Endothelial cell of umbilical vein (primary cell): Measurements from ENCODE around the gene SUPT4H1. TPM values are rescaled to one million over a fixed set of nuclear protein-coding genes. Genes with fewer than 3 reads are reported as not detected.

ENCODE experiments used
- BruUV-seq: library from RNA; stranded (reverse); fragments of 400-500 nt; replicated peaks from 2 replicates; lab custom pipeline; 2021; lab: Mats Ljungman, UMichigan
- CTCF ChIA-PET: fragments of 300-600, 350-600 bp; sonication (Branson Sonifier 250); formaldehyde crosslinking; loops from one replicate; lab custom pipeline; 2021; ENCODE audit warnings: antibody characterized with exemption, inconsistent platforms; lab: Charles Lee
- POLR2A ChIA-PET: fragments of 300-600, 350-600 bp; sonication (Branson Sonifier 250); formaldehyde crosslinking; loops from one replicate; lab custom pipeline; 2021; ENCODE audit warnings: antibody characterized with exemption, inconsistent platforms; lab: Charles Lee
- DNase-seq: peaks from one replicate; pipeline ENCODE4 v3.0.0-alpha.2; 2011; ENCODE audit warnings: low read depth, low spot score
- FAIRE-seq: peaks from 2 replicates; lab custom pipeline; 2011; peaks lifted over from hg19 to GRCh38; lab: Jason Lieb, UNC
- H2AFZ ChIP-seq: 2 replicates; pipeline ENCODE4 v1.6.0; 2012; ENCODE audit warnings: low read depth, low read length, control low read depth, inconsistent platforms
- H3K27ac ChIP-seq: 2 replicates; pipeline ENCODE4 v1.5.1; 2011; ENCODE audit warnings: low read depth, mild to moderate bottlenecking, control low read depth, low read length, moderate library complexity; ENCODE audit not compliant: insufficient read depth
- H3K27me3 ChIP-seq, 2 experiments: 2 replicates each; pipeline versions ENCODE4 v1.6.0 to v1.6.1; 2011; ENCODE audit warnings: low read length in 2 of 2, mixed read lengths in 1 of 2; ENCODE audit not compliant: control insufficient read depth in 2 of 2, insufficient read depth in 2 of 2
- H3K36me3 ChIP-seq, 2 experiments: 2 replicates in 1 of 2; 3 replicates in 1 of 2; pipeline ENCODE4 v1.5.1; 2011; ENCODE audit warnings: low read length in 2 of 2, mild to moderate bottlenecking in 1 of 2, moderate library complexity in 1 of 2; ENCODE audit not compliant: control insufficient read depth in 2 of 2, insufficient read depth in 2 of 2; ENCODE audit errors: extremely low read depth in 1 of 2
- H3K4me1 ChIP-seq: 3 replicates; pipeline ENCODE4 v1.5.1; 2011; ENCODE audit warnings: mild to moderate bottlenecking, low read length; ENCODE audit not compliant: control insufficient read depth, insufficient read depth; ENCODE audit errors: extremely low read depth
- H3K4me2 ChIP-seq: 2 replicates; pipeline ENCODE4 v1.6.1; 2011; ENCODE audit warnings: low read length, control low read depth, mixed read lengths; ENCODE audit not compliant: insufficient read depth
- H3K4me3 ChIP-seq, 3 experiments: fragments of 200-600 bp in 1 of 3; sonication (generic), shearing (Covaris generic) in 1 of 3; replicated peaks in 1 of 3; 2 replicates each; pipeline ENCODE4 v1.5.1; 2011 to 2016; ENCODE audit warnings: control low read depth in 3 of 3, low read length in 3 of 3, mild to moderate bottlenecking in 2 of 3, inconsistent platforms in 1 of 3, low read depth in 1 of 3, moderate library complexity in 1 of 3; ENCODE audit not compliant: insufficient read depth in 1 of 3
- H3K79me2 ChIP-seq: 2 replicates; pipeline ENCODE4 v1.6.0; 2012; ENCODE audit warnings: low read length, inconsistent platforms; ENCODE audit not compliant: control insufficient read depth, insufficient read depth
- H3K9ac ChIP-seq: replicated peaks from 2 replicates; pipeline ENCODE3; 2011; ENCODE audit warnings: low read length, control low read depth; ENCODE audit not compliant: insufficient read depth; ENCODE audit errors: extremely low read depth
- H3K9me1 ChIP-seq: replicated peaks from 3 replicates; pipeline ENCODE4 v1.6.0; 2011; ENCODE audit warnings: mild to moderate bottlenecking, low read length; ENCODE audit not compliant: control insufficient read depth, insufficient read depth; ENCODE audit errors: extremely low read depth
- H3K9me3 ChIP-seq: replicated peaks from 2 replicates; pipeline ENCODE4 v1.5.1; 2012; ENCODE audit warnings: low read length, inconsistent platforms; ENCODE audit not compliant: control insufficient read depth, insufficient read depth
- H4K20me1 ChIP-seq: replicated peaks from 2 replicates; pipeline ENCODE3; 2011; ENCODE audit warnings: mild to moderate bottlenecking, low read length; ENCODE audit not compliant: control insufficient read depth, insufficient read depth; ENCODE audit errors: extremely low read depth
- EZH2 ChIP-seq: IDR thresholded peaks from 2 replicates; pipeline ENCODE4 v1.6.1; 2012; ENCODE audit warnings: borderline replicate concordance, low read depth, mild to moderate bottlenecking, moderate library complexity, low read length, inconsistent platforms; ENCODE audit not compliant: severe bottlenecking
- FOS ChIP-seq: IDR thresholded peaks from 2 replicates; pipeline ENCODE4 v1.6.1; 2011; ENCODE audit warnings: mild to moderate bottlenecking, low read length, moderate library complexity, borderline replicate concordance; ENCODE audit not compliant: insufficient read depth
- JUN ChIP-seq: IDR thresholded peaks from 2 replicates; pipeline ENCODE4 v1.6.1; 2011; ENCODE audit warnings: borderline replicate concordance, low read depth; ENCODE audit not compliant: insufficient read length, insufficient read depth
- MYC ChIP-seq: IDR thresholded peaks from one replicate; pipeline ENCODE4 v1.6.1; 2011; ENCODE audit warnings: mild to moderate bottlenecking, low read depth, low read length
- POLR2A ChIP-seq: IDR thresholded peaks from 2 replicates; pipeline ENCODE4 v1.6.1; 2012; ENCODE audit warnings: low read depth, mild to moderate bottlenecking, control low read depth, low read length
- dilution Hi-C: fragments of 300-500 bp; cut with MboI; formaldehyde crosslinking; loops from one replicate; pipeline ENCODE4 v1.15.0; 2019; ENCODE audit warnings: low sequenced_read_pairs; ENCODE audit not compliant: extremely low pct_ligation_motif_present
- intact Hi-C: fragments of 100-400 bp; cut with micrococcal nuclease; formaldehyde crosslinking; loops from one replicate; pipeline ENCODE4 v1.10.0; 2022
- polyA plus RNA-seq, 4 experiments: library from polyadenylated mRNA; depleted of rRNA in 3 of 4; stranded (reverse) in 3 of 4; unstranded in 1 of 4; fragments of >200 nt; gene quantifications; 2 replicates each; pipeline versions ENCODE4 v1.2.1 to v1.2.3, GENCODE V29; 2011 to 2012; ENCODE audit warnings: missing spikeins in 1 of 4
- total RNA-seq: library from RNA; stranded (reverse); gene quantifications from 2 replicates; pipeline ENCODE4 v1.2.3, GENCODE V29; 2021
- TF ChIP-seq, protein P1 (sequence below): IDR thresholded peaks from 2 replicates; pipeline ENCODE4 v1.6.1; 2011; ENCODE audit not compliant: insufficient read depth, insufficient read length
- TF ChIP-seq, protein P2 (sequence below), 2 donors: IDR thresholded peaks; 1 replicate in 1 of 2; 2 replicates in 1 of 2; pipeline ENCODE4 v1.5.1; 2011; ENCODE audit warnings: low read length in 2 of 2, mild to moderate bottlenecking in 2 of 2, moderate library complexity in 2 of 2, control low read depth in 1 of 2, inconsistent platforms in 1 of 2, low read depth in 1 of 2; ENCODE audit not compliant: insufficient read depth in 1 of 2; ENCODE audit errors: extremely low read depth in 1 of 2

Gene SUPT4H1
- total and polyA plus RNA-seq, 2 donors (not counting 3 experiments of a cell fraction or from before 2014, with no cell fraction given) = 77.5 to 154 TPM

DNA sequence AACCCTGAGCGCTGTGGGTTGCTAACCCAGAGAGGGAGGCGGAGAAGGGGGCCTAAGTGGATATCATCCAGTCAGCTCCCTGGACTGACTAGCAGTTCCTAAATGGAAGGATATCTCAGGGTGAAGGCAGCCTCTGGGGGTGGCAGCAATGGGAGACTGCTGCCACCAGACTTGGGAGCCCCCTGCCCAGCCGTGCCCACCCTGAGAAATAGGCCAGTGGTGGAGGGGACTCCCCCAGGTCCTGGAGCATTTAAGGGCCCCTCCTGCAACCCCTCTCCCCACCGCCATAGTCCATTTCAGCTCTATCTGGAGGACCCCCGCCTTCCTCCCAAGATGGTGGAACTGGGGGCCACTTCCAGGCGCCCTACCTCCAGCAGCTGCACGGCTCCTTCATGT is 31.8 kb downstream of the SUPT4H1 start:
- no peak overlapping the region for H3K4me3 ChIP-seq
- no peaks in the 10 kb centered on the region for H3K9me1 ChIP-seq
- no peaks in the 10 kb centered on the region for H3K9me3 ChIP-seq
- H3K9ac ChIP-seq = no peak overlapping the region
- DNase-seq = no peak
- intact Hi-C loops = no loop called here
- dilution Hi-C loops = no loop called here
- ChIA-PET POLR2A (no interaction called here), CTCF (interaction anchor here (1.7 kb wide), 1 partner anchor 97 kb away, joined by 6 read pairs; the partner anchor contains the start of gene RNF43)
- BruUV-seq = no TSS peak
- no peak overlapping the region for H3K4me2 ChIP-seq
- TF ChIP-seq, protein P1, sequence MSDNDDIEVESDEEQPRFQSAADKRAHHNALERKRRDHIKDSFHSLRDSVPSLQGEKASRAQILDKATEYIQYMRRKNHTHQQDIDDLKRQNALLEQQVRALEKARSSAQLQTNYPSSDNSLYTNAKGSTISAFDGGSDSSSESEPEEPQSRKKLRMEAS = no peak
- no peak for TF ChIP-seq JUN
- TF ChIP-seq MYC = no peak
- TF ChIP-seq, protein P2, sequence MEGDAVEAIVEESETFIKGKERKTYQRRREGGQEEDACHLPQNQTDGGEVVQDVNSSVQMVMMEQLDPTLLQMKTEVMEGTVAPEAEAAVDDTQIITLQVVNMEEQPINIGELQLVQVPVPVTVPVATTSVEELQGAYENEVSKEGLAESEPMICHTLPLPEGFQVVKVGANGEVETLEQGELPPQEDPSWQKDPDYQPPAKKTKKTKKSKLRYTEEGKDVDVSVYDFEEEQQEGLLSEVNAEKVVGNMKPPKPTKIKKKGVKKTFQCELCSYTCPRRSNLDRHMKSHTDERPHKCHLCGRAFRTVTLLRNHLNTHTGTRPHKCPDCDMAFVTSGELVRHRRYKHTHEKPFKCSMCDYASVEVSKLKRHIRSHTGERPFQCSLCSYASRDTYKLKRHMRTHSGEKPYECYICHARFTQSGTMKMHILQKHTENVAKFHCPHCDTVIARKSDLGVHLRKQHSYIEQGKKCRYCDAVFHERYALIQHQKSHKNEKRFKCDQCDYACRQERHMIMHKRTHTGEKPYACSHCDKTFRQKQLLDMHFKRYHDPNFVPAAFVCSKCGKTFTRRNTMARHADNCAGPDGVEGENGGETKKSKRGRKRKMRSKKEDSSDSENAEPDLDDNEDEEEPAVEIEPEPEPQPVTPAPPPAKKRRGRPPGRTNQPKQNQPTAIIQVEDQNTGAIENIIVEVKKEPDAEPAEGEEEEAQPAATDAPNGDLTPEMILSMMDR (IDR thresholded peaks at IDR 0.05; ENCODE audit: extremely low read depth in 1 of 2, insufficient read depth in 1 of 2, low read depth in 1 of 2, low read length in 2 of 2) = no peak
- no peak for TF ChIP-seq POLR2A
- TF ChIP-seq FOS = no peak
- no peak for TF ChIP-seq EZH2
- no peaks in the 10 kb centered on the region for H4K20me1 ChIP-seq
- H2AFZ ChIP-seq = no peak overlapping the region
- H3K79me2 ChIP-seq = no peaks in the 10 kb centered on the region
- H3K27ac ChIP-seq = no peak overlapping the region
- no peak for FAIRE-seq
- peaks cover 18 to 21% of the 10 kb centered on the region in 2 experiments for H3K27me3 ChIP-seq
- no peaks in the 10 kb centered on the region for H3K4me1 ChIP-seq
- H3K36me3 ChIP-seq = no peaks in the 10 kb centered on the region
